SKM-1 (cell line): ENCODE results near the gene TENT4B.

Experiments used
- DNase-seq: peaks from one replicate; lab custom pipeline; 2025; ENCODE audit not compliant: unreplicated experiment; lab: John Stamatoyannopoulos, UW

TENT4B gene

DNA sequence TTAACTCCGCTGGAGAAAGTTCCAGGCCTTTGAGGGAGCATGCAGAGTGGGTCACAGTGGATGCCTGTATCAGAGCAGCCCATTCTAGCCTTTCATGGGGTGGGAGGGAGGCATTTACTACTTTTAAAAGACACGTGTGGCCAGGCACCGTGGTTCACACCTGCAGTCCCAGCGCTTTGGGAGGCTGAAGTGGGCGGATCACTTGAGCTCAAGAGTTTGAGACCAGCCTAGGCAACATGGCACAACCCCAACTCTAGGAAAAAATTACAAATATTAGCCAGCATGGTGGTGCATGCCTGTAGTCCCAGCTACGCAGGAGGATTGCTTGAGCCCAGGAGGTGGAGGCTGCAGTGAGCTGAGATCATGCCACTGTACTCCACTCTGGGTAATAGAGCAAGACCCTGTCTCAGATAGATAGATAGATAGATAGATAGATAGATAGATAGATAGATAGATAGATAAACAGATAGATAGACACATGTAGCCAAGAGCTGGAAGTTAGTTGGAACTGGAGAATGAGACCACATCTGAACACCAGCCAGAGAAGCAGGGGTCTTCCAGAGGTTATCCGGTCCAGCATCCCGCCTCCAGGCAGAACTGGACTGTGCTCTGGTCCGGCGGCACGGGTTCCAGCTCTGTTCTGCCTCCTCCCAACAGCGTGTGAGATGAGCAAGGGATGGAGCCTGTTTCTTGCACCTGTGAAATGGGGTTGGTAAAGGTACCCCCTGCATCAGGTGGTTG lies 116.8 kb downstream of the TENT4B start:
- DNase-seq = no peak

DNA sequence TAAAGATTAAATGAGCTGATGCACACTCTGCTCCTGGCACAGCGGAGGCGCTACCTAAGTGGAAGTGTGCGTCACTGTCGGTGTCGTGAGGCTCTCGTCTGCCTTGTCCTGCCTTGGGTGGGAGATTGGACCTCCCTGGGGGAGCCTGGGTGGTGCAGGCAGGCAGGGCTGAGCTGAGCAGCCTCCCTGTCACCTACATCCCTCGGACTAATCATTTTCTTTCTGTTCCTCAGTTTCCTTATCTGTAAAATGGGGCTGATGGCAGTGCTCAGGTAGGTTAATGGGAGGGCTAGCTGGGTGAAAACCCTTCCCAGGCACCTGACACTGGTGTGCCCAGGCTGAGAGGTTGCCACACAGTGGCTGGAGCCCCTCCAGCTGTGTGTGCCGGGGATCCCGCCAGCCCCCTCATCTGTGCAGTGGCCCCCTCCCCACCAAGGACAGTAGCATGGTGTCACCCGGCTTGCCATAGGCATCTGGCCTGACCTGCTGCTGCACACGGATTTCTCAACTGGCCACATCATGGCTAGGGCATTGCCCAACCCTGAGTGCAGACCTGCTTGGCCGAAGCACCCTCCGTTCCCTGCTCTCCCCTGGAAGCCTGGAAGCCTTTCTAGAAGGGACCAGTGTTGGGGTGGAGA lies 117.5 kb downstream of the TENT4B start:
- no peak for DNase-seq

DNA sequence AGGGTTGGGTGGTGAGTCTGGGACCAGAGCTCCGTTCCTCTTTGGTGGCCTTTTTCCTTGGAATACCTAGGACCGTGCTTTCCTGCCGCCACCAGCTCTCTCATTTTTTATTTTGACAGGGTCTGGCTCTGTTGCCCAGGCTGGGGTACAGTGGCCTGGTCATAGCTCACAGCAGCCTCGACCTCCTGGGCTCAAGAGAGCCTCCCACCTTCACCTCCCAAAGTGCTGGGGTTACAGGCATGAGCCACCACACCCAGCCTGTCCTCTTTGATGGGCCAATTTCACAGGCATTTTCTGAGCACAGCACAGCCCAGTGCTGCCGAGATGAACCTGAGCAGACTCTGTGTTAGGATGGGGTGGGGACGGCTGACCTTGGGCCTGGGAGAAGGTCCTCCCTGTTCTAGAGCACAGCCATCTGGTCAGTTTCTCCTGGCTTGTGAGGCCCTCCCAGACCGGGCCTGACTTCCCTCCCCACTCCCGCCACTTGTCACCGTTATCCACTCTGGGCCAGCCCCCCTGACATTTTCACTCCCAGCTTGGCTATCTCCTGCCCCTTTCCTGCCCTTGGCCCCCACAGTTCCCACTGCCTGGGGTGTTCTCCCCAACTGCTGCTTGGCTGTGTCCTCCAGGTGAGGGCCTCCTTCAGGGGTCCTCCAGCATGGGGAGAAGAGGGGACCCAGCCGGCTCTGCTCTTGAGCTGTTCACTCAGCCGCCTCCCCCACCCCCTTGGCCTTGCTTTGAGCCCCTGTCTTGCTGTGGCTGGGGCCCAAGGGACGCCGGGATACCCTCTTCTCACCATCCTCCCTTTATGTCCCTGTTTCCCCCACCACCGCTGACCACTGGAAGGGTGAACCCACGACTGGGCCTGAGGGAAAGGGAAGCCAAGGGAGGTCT lies 118.3 kb downstream of the TENT4B start:
- DNase-seq = no peak

DNA sequence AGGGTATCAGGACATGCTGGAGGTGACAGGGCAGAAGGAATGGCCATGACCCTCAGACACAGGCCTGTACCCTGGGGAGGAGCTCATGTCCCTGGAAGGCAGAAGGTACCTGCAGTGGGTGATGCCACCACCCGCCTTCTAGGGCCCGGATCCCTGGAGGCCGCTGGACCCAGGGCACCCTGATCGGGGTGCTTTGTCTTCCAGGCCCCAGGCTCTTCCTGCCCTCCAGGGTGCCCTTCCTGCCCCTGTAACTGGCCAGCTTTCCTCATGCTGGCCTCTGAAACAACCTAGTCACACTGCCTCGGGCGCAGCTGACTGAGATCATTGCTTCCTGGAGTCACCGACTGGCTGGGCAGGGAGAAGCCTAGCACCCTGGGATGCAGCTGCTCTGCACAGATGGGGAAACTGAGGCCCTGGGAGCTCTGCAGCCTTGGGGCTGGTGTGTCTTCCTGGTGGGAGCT lies 119.0 kb downstream of the TENT4B start:
- DNase-seq = no peak

DNA sequence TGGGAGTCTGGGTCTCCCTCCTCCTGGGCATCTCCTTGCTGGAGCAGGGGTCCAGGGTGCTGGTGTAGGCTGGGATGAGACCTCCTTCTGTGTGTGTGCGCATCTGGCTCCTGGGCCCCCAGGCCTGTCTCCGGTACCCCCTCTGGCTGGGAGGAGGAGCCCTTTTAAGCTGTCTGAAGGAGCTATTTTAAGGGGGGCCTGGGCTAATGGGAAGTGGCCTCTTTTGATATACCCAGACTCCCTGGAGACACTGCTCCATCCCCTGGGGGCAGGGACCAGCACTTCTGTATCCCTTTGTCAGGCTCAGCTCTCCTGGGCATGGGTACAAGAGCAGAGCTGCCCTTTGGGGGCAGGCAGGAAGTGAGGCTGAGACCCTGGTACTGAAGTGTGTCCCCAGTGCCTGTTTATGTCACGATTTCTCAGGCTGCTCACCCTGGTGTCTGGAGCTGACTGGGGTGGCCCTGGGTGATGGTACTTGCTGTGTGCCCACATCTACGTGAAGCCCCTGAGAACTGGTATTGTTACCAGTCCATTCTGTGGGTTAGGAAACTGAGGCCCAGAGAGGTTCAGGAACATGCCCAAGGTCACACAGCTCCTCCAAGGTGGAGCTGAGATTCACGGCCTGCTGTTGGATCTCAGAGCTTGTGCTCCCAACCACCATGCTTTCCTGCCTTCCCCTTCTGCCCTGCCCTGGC lies 119.7 kb downstream of the TENT4B start:
- no peak for DNase-seq

DNA sequence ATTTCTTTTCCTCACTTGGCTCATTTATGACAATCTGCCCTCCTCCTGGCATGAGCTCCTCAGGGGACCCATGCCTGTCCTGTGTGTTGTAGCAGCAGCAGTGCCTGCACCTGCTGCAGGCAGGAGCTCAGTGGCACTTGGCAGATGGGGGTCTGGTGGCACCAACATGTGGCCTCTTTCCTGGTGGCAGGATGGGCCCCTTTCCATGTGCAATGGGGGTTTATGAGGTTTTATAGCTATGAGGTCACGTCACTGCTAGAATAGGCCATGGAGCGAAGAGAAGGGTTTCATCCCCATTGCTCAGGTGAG lies 120.2 kb downstream of the TENT4B start:
- no peak for DNase-seq

DNA sequence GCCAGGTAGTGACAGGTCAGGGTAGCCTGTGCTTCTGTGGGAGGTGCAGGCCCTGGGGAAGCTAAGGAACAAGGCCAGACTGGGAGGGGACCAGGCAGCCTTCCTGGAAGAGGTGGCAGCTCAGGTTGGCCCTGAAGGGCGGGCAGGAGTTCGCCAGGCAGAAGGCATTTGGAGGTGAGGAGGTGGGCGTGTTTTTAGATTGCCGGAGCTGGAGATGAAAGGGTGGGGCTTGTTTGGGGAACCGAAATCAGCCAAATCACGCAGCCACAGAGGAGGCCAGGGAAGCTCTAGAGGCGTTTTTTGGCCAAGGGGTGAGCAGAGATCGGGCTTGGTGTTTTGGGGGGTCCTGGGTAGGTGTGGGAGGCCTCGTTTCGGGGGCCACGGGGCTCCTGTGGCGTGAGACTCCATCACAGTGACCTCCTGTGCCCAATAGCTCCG lies 120.8 kb downstream of the TENT4B start:
- peak; percentile 76 for DNase-seq

DNA sequence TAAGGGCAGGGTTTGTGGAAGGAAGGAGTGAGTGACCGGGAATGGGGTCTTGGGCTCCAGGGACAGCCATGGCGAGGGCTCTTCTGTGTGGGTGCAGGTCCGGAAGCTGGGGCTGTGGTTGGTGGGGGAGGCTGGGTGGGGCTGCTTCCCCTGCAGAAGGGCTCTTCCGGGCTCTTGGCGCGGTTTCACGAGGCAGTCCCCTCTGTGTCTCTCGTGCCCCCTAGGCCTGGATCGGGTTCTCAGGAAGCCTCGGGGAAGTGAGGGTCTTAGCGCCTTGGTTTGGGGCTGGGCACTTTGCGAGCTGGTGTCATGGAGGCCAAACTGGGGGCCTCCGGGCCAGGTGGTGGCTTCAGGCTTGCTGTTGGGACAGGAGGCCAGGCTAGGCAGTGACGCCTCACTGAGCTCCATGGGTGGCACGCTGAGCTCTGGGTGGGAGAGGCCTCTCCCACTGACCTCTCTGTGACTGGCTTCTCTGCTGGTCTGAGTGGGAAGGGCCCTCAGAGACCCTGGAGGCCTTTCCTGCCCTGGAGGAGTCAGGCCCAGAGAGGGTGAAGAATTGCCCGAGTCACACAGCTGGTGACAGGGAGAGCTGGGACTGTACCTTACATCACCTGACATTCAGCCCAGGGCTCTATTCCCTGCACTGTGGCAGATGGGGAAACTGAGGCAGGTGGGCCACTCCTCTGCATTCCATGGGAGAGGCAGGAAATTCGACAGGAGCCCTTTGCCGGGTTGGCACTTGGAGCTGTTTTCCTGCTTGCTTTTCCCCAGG lies 121.4 kb downstream of the TENT4B start:
- no peak for DNase-seq

DNA sequence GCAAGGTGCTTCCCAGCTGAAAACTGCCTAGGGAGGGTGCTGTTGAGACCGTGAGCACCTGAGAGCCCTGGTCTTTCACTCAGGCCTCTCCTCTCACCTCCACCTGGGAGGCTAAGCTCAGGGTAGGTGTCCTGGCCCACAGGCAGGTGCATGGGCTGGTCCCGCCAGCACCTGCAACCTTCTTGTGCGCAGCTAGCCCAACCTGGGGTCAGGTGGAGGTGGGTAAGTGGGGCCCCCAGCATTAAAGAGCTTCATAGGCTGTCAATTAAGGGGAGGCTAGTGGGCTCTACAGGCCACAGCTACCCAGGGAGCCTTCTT lies 122.0 kb downstream of the TENT4B start:
- no peak for DNase-seq

DNA sequence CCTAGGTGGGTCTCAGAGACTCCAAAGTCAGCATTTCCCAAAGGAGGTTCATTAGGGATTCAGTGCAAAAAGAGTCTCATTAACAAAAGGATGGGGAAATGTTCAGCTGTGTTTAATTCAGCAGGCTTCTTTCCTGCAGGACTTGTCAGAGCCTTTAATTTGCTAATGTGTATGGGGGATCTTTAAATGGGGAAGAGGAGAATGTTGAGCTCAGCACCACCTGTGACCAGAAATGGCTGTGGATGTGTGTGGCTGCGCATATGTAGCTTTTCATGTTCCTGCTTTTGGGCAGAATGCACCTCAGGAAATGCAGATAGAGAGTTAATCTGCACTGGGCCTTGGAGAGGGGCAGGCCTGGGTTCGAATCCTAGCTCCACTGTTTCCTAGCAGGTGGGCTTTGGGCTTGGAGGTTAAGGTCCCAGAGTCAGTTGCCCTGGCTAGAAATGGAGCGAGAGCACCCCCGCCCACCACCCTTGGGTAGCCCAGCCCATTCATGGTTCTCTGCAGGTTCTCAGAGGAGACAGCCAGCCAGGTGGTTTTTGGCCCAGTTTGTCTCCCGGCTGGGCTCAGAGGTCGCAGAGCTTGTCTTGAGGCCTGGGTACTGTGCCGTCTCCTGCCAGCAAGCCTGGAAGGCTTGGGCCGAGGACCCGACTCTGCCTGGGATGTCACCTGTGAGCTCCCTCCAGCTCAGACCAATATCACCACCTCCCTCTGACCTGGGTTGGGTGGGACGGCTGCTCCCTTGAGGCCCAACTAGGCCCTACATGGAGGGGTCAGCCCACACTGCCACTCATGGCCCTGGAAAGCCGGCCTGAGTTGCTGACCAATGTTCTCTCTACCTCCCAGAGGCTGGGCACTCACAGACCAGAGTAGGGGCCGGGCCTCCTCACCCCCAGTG lies 122.6 kb downstream of the TENT4B start:
- DNase-seq = no peak

DNA sequence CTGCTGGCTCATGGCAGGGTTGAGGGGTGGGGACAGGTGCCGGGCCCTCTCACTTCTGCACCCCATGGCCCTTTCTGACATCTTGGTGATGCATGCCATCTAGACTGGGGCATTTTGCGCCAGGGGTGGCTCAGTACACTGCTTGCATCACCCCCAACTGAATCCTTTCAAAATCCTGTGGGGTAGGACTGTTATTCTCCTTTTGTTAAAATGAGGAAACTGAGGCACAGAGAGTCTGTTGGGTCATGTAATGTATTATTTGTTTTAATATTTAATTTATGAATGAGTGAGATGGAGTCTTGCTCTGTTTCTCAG lies 123.2 kb downstream of the TENT4B start:
- DNase-seq = no peak

DNA sequence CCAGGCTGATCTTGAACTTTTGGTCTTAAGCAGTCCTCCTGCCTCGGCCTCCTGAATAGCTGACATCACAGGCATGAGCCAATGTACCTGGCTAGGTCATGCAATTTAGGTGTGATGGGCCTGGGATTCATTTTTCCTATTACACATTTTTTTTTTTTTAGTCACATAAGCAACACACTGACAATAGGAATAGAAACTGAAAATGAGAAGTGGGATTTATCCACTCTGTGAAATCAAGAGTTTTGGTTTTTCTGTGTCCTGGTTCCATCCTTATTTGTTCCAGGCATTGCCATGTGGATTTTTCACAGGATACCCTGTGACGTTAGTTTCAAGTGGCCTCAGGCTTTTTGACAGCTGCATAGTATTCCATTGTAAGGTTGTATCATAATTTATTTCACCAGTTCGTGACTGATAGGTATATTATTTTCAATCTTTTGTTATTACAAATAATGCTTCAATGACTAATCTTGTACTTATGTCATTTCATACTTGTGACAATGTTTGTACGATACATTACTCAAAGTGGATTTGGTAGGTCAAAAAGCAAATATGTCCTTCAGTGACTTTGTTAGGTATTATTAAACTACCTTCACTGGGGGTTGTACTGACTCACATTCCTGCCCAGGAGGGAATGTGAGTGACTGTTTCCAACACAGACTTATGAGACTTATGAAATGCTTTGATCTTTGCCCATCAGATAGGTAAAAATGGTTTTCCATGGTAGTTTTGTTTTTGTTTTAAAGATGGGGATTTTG lies 123.9 kb downstream of the TENT4B start:
- DNase-seq = no peak

DNA sequence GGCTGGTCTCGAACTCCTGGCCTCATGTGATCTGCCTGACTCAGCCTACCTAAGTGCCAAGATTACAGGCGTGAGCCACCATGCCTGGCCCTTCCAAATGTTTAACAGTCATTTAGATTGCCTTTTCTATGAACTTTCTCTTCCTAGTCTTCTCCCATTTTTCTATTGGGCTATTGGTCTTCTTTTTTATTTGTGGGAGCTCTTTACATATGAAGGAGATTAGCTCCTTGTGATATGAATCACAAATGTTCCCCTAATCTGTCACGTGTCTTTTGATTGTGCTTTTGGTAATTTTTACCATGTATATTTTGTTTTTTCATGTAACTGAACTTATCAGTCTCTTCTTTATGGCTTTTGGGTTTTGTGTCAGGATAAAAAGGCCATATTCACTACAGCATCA lies 125.1 kb downstream of the TENT4B start:
- DNase-seq = no peak

DNA sequence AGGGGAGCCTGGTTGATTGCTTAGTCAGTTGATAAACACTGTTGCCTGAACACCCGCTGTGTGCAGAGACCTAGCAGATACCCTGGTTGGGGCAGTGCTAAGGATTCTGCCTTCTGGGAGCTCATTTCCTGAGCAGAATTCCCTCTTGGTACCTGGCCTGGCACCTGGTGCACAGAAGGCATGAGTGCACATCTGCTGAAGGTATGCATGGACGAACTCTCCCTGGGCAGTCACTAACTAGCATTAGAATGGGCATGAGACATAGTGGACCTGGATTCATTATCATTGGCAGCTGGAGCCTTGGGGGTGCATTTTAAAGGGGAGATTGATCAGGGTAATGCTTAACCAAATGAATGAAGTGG lies 126.4 kb downstream of the TENT4B start:
- no peak for DNase-seq

DNA sequence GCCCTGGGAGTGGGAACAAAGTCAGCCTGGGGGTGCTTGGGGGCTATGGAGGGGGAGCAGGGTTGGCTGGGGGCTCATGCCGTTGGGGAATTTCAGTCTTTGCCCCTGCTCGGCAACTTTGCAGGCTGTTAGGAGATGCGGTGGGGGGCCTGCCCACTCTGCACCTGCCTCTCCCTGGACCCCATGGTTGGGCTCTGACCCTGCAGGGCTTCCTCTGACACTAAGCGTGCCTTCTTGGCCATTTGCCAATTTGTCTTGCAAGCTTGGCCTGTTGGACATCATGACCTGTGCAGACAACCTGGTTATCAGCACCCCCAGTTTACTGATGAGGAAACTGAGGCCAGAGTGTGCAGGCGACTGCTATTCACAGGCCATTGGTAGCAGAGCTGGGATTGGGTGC lies 127.8 kb downstream of the TENT4B start:
- DNase-seq = no peak
